HepG2 (cell line): Measurements from ENCODE around the gene DNPEP. TPM values are rescaled to one million over a fixed set of nuclear protein-coding genes. Genes with fewer than 3 reads are reported as not detected.

Source experiments
- GABPB1 ChIP-seq: IDR thresholded peaks from 2 replicates; pipeline ENCODE4 v1.6.1; 2016; ENCODE audit warnings: mild to moderate bottlenecking, missing genetic modification reagents, moderate library complexity, missing compliant biosample characterization
- ISL2 ChIP-seq: sonication (generic); formaldehyde crosslinking; IDR thresholded peaks from 2 replicates; pipeline ENCODE4 v1.5.0; 2020; ENCODE audit warnings: missing genetic modification reagents
- KDM5A ChIP-seq: fragments of 200-600 bp; sonication (generic); IDR thresholded peaks from 2 replicates; pipeline ENCODE4 v1.7.0; 2018; ENCODE audit warnings: antibody characterized with exemption, mild to moderate bottlenecking, low read length, borderline replicate concordance
- MBNL3 ChIP-seq: fragments of 250-450 bp; sonication (Bioruptor Pico); conservative IDR thresholded peaks from 2 replicates; pipeline ENCODE4 v1.8.0; 2022; ENCODE audit warnings: mild to moderate bottlenecking, inconsistent platforms
- MED1 ChIP-seq: sonication (generic); formaldehyde crosslinking; IDR thresholded peaks from 2 replicates; pipeline ENCODE4 v1.4.0; 2020; ENCODE audit warnings: missing genetic modification reagents
- MIER2 ChIP-seq: IDR thresholded peaks from 2 replicates; pipeline ENCODE4 v1.6.1; 2016; ENCODE audit warnings: missing biosample characterization, missing genetic modification reagents
- MIER3 ChIP-seq: IDR thresholded peaks from 2 replicates; pipeline ENCODE4 v1.6.1; 2016; ENCODE audit warnings: missing compliant biosample characterization, borderline replicate concordance
- RFX1 ChIP-seq: fragments of 450-650 bp; IDR thresholded peaks from 2 replicates; pipeline ENCODE4 v1.6.1; 2017
- SOX13 ChIP-seq, 3 experiments: fragments of 450-650 bp in 1 of 3; sonication (generic) in 1 of 3; formaldehyde crosslinking in 1 of 3; IDR thresholded peaks in 2 of 3; conservative IDR thresholded peaks in 1 of 3; 2 replicates each; pipeline versions ENCODE4 v1.5.0 to v1.6.1; 2016 to 2020; ENCODE audit warnings: antibody characterized with exemption in 1 of 3, mild to moderate bottlenecking in 1 of 3, missing compliant biosample characterization in 1 of 3, missing genetic modification reagents in 1 of 3, moderate library complexity in 1 of 3
- ZIK1 ChIP-seq: sonication (generic); formaldehyde crosslinking; IDR thresholded peaks from 2 replicates; pipeline ENCODE4 v1.5.0; 2020; ENCODE audit warnings: mild to moderate bottlenecking, low read depth, missing genetic modification reagents, borderline replicate concordance
- ZMYM4 ChIP-seq: sonication (generic); formaldehyde crosslinking; IDR thresholded peaks from 2 replicates; pipeline ENCODE4 v1.8.1; 2023; ENCODE audit warnings: mild to moderate bottlenecking, missing genetic modification reagents
- ZNF235 ChIP-seq: sonication (generic); formaldehyde crosslinking; IDR thresholded peaks from 2 replicates; pipeline ENCODE4 v1.8.1; 2023; ENCODE audit warnings: mild to moderate bottlenecking, missing genetic modification reagents, borderline replicate concordance
- ZNF335 ChIP-seq: sonication (generic); formaldehyde crosslinking; IDR thresholded peaks from 2 replicates; pipeline ENCODE4 v1.4.0; 2020; ENCODE audit warnings: missing genetic modification reagents
- ZNF354B ChIP-seq: sonication (generic); formaldehyde crosslinking; IDR thresholded peaks from 2 replicates; pipeline ENCODE4 v1.8.0; 2022; ENCODE audit warnings: mild to moderate bottlenecking, missing genetic modification reagents
- ZNF431 ChIP-seq: sonication (generic); formaldehyde crosslinking; IDR thresholded peaks from 2 replicates; pipeline ENCODE4 v1.9.0; 2022; ENCODE audit warnings: missing genetic modification reagents, low read depth, mild to moderate bottlenecking, borderline replicate concordance
- ZNF737 ChIP-seq: sonication (generic); formaldehyde crosslinking; IDR thresholded peaks from 2 replicates; pipeline ENCODE4 v1.5.0; 2020; ENCODE audit warnings: missing genetic modification reagents, mild to moderate bottlenecking, borderline replicate concordance
- ZNF766 ChIP-seq: sonication (generic); formaldehyde crosslinking; IDR thresholded peaks from 2 replicates; pipeline ENCODE4 v1.5.0; 2020; ENCODE audit warnings: missing genetic modification reagents, borderline replicate concordance
- ZNF781 ChIP-seq: sonication (generic); formaldehyde crosslinking; IDR thresholded peaks from 2 replicates; pipeline ENCODE4 v1.5.1; 2020; ENCODE audit warnings: borderline replicate concordance, mild to moderate bottlenecking, missing genetic modification reagents; ENCODE audit errors: not compliant biosample characterization
- ZSCAN20 ChIP-seq: sonication (generic); formaldehyde crosslinking; IDR thresholded peaks from 2 replicates; pipeline ENCODE4 v1.4.0; 2020; ENCODE audit warnings: missing genetic modification reagents, mild to moderate bottlenecking, borderline replicate concordance
- ZSCAN25 ChIP-seq: sonication (generic); formaldehyde crosslinking; IDR thresholded peaks from 2 replicates; pipeline ENCODE4 v1.8.0; 2022; ENCODE audit warnings: mild to moderate bottlenecking, missing genetic modification reagents
- polyA plus RNA-seq, 8 experiments: library from polyadenylated mRNA; depleted of rRNA in 3 of 8; stranded (reverse) in 7 of 8; unstranded in 1 of 8; fragments of >200 nt; fragmentation: Illumina TruSeq in 4 of 8; extraction: Trizol in 4 of 8; gene quantifications; 2 replicates each; pipeline versions ENCODE4 v1.2.1 to v1.2.3, GENCODE V29; 2011 to 2016; ENCODE audit warnings: low read depth in 4 of 8, missing spikeins in 1 of 8, mixed read lengths in 1 of 8; ENCODE audit not compliant: insufficient read depth in 1 of 8
- total RNA-seq, 5 experiments: library from RNA; depleted of rRNA; stranded (reverse); fragments of >200 nt; fragmentation: Illumina TruSeq; extraction: Trizol; gene quantifications; 2 replicates each; pipeline ENCODE4 v1.2.3, GENCODE V29; 2016; ENCODE audit warnings: low read depth in 1 of 5
- TF ChIP-seq, protein P1 (sequence below): sonication (generic); formaldehyde crosslinking; IDR thresholded peaks from 2 replicates; pipeline ENCODE4 v1.8.0; 2022; ENCODE audit warnings: missing genetic modification reagents, mild to moderate bottlenecking, borderline replicate concordance
- TF ChIP-seq, protein P2 (sequence below): IDR thresholded peaks from 2 replicates; pipeline ENCODE4 v1.6.1; 2018; ENCODE audit warnings: missing genetic modification reagents
- TF ChIP-seq, protein P3 (sequence below): sonication (generic); formaldehyde crosslinking; IDR thresholded peaks from 2 replicates; pipeline ENCODE4 v1.4.0; 2020; ENCODE audit warnings: missing genetic modification reagents, borderline replicate concordance

DNPEP gene
- total and polyA plus RNA-seq, 2 of the 13 experiments (the other 11 are each of a cell fraction or from before 2014, with no cell fraction given): 104 to 109 TPM

DNA sequence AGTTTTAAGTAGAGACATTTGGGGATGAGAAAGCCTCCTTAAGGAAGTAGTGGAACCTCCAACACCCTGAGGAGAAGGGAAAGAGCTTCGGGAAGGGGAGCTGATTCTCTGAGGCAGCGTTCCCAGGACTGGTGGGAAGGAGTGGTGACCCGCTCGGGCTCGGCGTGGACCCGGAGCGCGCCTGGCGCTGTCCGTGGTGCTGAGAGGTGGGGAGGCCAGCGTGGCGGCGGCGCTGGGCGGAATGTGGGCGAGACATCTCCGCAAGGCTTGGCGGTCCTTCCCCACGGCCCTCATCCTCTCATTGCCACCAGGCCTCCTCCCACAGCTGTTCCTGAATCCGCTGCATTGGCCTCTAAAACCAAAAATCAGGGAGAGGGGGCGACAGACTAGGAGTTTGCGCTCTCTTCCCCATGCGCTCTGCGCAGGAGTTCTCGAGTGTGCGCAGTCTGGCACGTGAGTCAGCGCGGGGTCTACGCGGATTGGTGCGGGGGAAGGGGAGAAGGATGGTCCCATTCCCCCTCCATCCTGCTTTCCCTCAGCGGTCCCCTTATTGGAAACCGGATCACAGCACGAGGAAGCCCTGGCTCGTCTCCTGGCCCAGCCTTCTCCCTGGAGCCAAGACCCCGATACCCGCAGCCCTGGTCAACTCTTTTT lies 56.0 kb downstream of the DNPEP start (continued):
- peak; percentile 72 for TF ChIP-seq GABPB1
- TF ChIP-seq ZNF335 (CRISPR knock-in tag): peak; percentile 84
- TF ChIP-seq ZIK1 (CRISPR knock-in tag): peak; percentile 52; the same call in 1 of the 2 replicates
- TF ChIP-seq KDM5A: no peak
- TF ChIP-seq ZNF781 (CRISPR knock-in tag): peak; percentile 85
- no peak for TF ChIP-seq ZNF354B
- TF ChIP-seq, protein P1, sequence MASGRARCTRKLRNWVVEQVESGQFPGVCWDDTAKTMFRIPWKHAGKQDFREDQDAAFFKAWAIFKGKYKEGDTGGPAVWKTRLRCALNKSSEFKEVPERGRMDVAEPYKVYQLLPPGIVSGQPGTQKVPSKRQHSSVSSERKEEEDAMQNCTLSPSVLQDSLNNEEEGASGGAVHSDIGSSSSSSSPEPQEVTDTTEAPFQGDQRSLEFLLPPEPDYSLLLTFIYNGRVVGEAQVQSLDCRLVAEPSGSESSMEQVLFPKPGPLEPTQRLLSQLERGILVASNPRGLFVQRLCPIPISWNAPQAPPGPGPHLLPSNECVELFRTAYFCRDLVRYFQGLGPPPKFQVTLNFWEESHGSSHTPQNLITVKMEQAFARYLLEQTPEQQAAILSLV (CRISPR knock-in tag): 0 out of 2 replicates have a peak, but pooled peaks have one; percentile 46
- TF ChIP-seq MED1 (CRISPR knock-in tag): peak; percentile 60; the same call in 1 of the 2 replicates
- peak; percentile 81; the same call in 1 of the 2 replicates for TF ChIP-seq ZNF235 (CRISPR knock-in tag)
- no peak for TF ChIP-seq SOX13 (IDR thresholded peaks at IDR 0.05)
- peak in 1 of 2 experiments; percentile 64; a peak in 2 of 4 replicates for TF ChIP-seq SOX13 (CRISPR knock-in tag; conservative IDR thresholded peaks at IDR 0.05 in 1 of 2, IDR thresholded peaks at IDR 0.05 in 1 of 2)
- TF ChIP-seq ZMYM4 (CRISPR knock-in tag): peak; percentile 55; the same call in 1 of the 2 replicates
- TF ChIP-seq, protein P2, sequence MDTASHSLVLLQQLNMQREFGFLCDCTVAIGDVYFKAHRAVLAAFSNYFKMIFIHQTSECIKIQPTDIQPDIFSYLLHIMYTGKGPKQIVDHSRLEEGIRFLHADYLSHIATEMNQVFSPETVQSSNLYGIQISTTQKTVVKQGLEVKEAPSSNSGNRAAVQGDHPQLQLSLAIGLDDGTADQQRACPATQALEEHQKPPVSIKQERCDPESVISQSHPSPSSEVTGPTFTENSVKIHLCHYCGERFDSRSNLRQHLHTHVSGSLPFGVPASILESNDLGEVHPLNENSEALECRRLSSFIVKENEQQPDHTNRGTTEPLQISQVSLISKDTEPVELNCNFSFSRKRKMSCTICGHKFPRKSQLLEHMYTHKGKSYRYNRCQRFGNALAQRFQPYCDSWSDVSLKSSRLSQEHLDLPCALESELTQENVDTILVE (CRISPR knock-in tag): peak; percentile 90; the same call in 1 of the 2 replicates
- no peak for TF ChIP-seq RFX1
- TF ChIP-seq MIER3 (CRISPR knock-in tag): peak; percentile 66; the same call in 1 of the 2 replicates
- TF ChIP-seq, protein P3, sequence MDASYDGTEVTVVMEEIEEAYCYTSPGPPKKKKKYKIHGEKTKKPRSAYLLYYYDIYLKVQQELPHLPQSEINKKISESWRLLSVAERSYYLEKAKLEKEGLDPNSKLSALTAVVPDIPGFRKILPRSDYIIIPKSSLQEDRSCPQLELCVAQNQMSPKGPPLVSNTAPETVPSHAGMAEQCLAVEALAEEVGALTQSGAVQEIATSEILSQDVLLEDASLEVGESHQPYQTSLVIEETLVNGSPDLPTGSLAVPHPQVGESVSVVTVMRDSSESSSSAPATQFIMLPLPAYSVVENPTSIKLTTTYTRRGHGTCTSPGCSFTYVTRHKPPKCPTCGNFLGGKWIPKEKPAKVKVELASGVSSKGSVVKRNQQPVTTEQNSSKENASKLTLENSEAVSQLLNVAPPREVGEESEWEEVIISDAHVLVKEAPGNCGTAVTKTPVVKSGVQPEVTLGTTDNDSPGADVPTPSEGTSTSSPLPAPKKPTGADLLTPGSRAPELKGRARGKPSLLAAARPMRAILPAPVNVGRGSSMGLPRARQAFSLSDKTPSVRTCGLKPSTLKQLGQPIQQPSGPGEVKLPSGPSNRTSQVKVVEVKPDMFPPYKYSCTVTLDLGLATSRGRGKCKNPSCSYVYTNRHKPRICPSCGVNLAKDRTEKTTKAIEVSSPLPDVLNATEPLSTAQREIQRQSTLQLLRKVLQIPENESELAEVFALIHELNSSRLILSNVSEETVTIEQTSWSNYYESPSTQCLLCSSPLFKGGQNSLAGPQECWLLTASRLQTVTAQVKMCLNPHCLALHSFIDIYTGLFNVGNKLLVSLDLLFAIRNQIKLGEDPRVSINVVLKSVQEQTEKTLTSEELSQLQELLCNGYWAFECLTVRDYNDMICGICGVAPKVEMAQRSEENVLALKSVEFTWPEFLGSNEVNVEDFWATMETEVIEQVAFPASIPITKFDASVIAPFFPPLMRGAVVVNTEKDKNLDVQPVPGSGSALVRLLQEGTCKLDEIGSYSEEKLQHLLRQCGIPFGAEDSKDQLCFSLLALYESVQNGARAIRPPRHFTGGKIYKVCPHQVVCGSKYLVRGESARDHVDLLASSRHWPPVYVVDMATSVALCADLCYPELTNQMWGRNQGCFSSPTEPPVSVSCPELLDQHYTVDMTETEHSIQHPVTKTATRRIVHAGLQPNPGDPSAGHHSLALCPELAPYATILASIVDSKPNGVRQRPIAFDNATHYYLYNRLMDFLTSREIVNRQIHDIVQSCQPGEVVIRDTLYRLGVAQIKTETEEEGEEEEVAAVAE (CRISPR knock-in tag): peak; percentile 93; the same call in 1 of the 2 replicates
- TF ChIP-seq MIER2: peak; percentile 99
- TF ChIP-seq ZNF431 (CRISPR knock-in tag): peak; percentile 91
- TF ChIP-seq ZNF737: peak; percentile 63; the same call in 1 of the 2 replicates
- peak; percentile 68; the same call in 1 of the 2 replicates for TF ChIP-seq ZSCAN25
- peak; percentile 67 for TF ChIP-seq ISL2
- TF ChIP-seq ZNF766 (CRISPR knock-in tag): peak; percentile 82; the same call in 1 of the 2 replicates
- TF ChIP-seq MBNL3 (CRISPR knock-in tag): no peak
- TF ChIP-seq ZSCAN20 (CRISPR knock-in tag): peak; percentile 70
